Keratinocyte (primary cell): Measurements from ENCODE around the gene FBXO27.

ENCODE experiments used
- EZH2 ChIP-seq: IDR thresholded peaks from one replicate; pipeline ENCODE4 v1.6.1; 2012; ENCODE audit warnings: inconsistent platforms, mild to moderate bottlenecking, low read length, moderate library complexity
- TF ChIP-seq, protein P1 (sequence below), 3 experiments: IDR thresholded peaks in 1 of 3; conservative IDR thresholded peaks in 1 of 3; optimal IDR thresholded peaks in 1 of 3; 2 replicates in 2 of 3; 3 replicates in 1 of 3; pipeline versions ENCODE3 to v1.5.1; 2011; ENCODE audit warnings: low read length in 3 of 3, mild to moderate bottlenecking in 3 of 3, moderate library complexity in 2 of 3, control low read depth in 1 of 3, inconsistent platforms in 1 of 3; ENCODE audit not compliant: insufficient read depth in 2 of 3; ENCODE audit errors: extremely low read depth in 1 of 3

DNA sequence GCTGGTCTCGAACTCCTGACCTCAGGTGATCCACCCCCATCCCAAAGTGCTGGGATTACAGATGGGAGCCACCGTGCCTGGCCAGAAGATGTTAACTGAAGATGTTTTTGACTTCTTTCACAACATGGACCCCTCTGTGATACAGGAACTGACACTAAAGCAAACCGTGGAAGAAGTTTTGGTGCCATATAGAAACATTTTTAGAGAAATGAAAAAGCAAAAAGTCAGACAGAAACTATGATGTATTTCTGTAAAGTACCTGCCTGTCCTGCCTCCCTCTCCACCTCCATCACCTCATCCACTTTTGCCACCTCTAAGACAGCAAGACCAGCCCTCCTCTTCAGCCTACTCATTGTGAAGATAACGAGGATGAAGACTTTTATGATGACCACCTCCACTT lies 11.3 kb downstream of the FBXO27 start:
- TF ChIP-seq, protein P1, sequence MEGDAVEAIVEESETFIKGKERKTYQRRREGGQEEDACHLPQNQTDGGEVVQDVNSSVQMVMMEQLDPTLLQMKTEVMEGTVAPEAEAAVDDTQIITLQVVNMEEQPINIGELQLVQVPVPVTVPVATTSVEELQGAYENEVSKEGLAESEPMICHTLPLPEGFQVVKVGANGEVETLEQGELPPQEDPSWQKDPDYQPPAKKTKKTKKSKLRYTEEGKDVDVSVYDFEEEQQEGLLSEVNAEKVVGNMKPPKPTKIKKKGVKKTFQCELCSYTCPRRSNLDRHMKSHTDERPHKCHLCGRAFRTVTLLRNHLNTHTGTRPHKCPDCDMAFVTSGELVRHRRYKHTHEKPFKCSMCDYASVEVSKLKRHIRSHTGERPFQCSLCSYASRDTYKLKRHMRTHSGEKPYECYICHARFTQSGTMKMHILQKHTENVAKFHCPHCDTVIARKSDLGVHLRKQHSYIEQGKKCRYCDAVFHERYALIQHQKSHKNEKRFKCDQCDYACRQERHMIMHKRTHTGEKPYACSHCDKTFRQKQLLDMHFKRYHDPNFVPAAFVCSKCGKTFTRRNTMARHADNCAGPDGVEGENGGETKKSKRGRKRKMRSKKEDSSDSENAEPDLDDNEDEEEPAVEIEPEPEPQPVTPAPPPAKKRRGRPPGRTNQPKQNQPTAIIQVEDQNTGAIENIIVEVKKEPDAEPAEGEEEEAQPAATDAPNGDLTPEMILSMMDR (optimal IDR thresholded peaks at IDR 0.05 in 1 of 3, IDR thresholded peaks at IDR 0.05 in 1 of 3, conservative IDR thresholded peaks at IDR 0.05 in 1 of 3; ENCODE audit: extremely low read depth in 1 of 3, insufficient read depth in 2 of 3, low read length in 3 of 3): no peak
- TF ChIP-seq EZH2: no peak
